ENCODE measurements around the gene C9orf50. TPM values are rescaled to one million over a fixed set of nuclear protein-coding genes. Genes with fewer than 3 reads are reported as not detected.
"Not testable (repeated sequence)": the region's sequence is repeated elsewhere in the genome, so short reads cannot be mapped to it uniquely, and the experiment has no call there.

C9orf50 gene
- total RNA-seq, 3 donors from 2014 or later, result not detected

DNA sequence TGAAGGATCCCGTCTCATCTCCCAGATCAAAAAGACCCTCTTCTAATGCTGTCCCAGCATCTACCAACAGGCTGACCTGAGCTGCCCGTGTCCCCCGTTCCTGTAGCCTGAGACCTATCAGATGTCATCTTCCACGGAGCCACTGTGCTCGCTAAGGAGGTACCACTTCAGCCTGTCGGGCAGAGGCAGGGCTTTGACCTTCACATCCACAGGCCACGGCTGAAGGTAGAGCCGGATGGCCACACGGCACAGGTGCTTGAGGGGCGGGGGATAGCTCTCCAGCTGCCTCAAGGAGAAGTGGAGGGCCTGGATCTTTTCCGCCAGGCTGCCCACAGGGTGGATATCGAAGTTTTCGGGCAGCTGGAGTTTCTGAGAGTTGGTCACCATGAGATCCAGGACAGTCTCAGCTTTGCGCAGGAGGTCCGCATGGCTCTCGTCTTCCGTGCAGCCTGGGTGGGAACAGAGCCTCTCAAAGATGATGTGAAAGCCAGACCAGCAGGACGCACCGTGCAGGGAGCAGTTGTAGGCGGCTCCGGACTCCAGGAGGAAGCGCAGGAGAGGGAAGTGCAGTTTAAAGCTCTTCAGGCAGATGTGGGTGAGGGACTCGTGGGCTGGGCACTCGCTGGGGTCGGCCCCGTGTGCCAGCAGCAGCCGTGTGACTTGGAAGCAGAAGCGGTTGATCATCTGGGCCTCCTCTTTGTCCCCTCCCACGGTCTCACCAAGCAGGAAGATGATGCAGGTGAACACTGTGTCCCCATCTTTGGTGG, 17.0 kb upstream of the C9orf50 start:
- no peak for ATAC-seq
- intact Hi-C loops (cut with DNase I, micrococcal nuclease), result no loop called here
- Histone ChIP-seq H3K4me1 (ENCODE audit: low read depth) (peaks cover 13% of the 10 kb centered on the region), H3K9me3 (no peaks in the 10 kb centered on the region), H3K4me3 (no peak overlapping the region), H3K36me3 (ENCODE audit: low read depth) (no peaks in the 10 kb centered on the region)
- no peak for TF ChIP-seq CTCF (IDR thresholded peaks at IDR 0.05)
- DNase-seq, result no peak

DNA sequence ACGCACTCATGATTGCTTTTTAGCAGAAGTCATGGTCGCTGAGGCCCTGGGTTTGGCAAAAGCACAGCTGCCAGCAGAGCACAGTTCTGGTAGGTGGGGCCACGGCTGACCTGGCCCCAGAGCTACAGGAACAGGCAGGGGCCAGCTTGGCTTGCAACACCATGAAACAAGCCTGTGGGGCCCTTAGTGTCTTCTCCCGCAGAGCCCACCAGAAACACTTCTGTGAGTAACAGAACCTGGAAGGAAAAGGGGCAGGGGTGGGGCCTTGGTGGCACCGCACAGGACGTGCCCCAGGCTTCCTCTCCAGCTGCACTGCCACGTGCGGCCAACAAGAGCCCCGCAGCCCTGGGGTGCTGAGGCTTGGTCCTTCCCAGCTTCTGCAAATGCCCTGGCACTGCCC, 16.2 kb upstream of the C9orf50 start:
- no peak for TF ChIP-seq CTCF (IDR thresholded peaks at IDR 0.05)
- intact Hi-C loops (cut with DNase I, micrococcal nuclease), result no loop called here
- peaks cover 13% of the 10 kb centered on the region for H3K4me1 ChIP-seq (ENCODE audit: low read depth)
- no peak for DNase-seq
- H3K4me3 ChIP-seq, result no peak overlapping the region
- H3K9me3 ChIP-seq, result no peaks in the 10 kb centered on the region
- no peak for ATAC-seq
- H3K36me3 ChIP-seq (ENCODE audit: low read depth), result no peaks in the 10 kb centered on the region

GRCh38 chr9:129636343-129636742, 15.4 kb upstream of the C9orf50 start:
- H3K9me3 ChIP-seq; H3K4me3 ChIP-seq; intact Hi-C loops (cut with DNase I, micrococcal nuclease); DNase-seq; ATAC-seq; H3K36me3 ChIP-seq (ENCODE audit: low read depth): not testable (repeated sequence)
- peaks cover 13% of the 10 kb centered on the region for H3K4me1 ChIP-seq (ENCODE audit: low read depth)

DNA sequence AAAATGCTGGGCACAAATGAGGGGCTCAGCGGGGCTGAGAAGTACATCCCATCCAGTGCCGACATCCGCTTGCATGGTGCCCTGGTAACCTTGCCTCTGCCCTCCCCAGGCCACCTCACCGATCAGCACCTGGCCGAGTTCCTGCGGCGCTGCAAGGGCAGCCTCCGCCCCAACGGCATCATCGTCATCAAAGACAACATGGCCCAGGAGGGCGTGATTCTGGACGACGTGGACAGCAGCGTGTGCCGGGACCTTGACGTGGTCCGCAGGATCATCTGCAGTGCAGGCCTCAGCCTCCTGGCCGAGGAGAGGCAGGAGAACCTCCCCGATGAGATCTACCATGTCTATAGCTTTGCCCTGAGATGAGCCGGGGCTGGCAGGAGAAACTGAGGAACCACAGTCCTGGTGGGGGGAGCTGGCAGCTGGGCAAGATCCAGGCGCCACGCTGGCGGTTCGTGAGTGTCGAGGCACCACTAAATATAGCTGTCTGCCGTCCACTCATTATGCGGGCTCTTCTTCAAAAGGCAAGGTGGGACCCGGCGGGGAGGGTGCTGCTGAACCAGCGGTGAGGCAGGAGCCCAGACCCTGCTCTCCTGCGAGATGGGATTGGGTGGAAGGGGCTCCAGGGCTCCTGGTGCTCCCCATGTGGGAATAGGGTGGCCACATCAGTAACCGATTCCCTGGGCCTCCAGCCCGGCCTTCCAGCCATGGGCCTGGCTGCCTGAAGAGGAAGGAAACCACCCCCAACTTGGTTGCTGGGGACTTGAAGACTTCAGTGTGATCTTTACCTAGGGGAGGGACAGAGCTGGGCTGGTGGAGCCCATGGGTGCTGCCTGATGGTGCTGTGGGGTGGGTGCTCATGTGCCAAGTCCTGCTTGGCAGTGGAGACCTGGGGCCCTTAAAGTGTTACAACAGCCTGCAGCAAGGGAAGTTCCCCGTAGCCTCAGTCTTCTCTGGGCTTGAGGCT, 14.5 kb upstream of the C9orf50 start:
- TF ChIP-seq CTCF (IDR thresholded peaks at IDR 0.05), result no peak

DNA sequence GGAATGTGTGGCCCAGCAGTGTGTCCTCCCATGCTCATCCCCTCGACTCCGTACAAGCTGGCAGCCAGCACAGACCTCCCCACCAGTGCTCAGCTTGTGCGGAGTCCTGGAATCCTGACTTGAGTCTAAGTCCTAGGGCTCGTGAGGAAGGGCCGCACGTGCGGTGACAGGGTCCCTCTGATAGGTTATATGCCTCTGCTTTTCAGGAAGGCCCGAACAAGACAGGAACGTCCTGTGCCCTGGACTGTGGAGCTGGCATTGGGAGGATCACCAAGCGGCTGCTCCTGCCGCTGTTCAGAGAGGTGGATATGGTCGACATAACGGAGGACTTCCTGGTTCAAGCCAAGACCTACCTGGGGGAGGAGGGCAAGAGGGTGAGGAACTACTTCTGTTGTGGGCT, 12.9 kb upstream of the C9orf50 start:
- no peak for ATAC-seq

More for the DNA sequence above, 14.5 kb upstream of the C9orf50 start:
- ATAC-seq, result no peak
- Histone ChIP-seq H3K4me1 (ENCODE audit: low read depth) (peaks cover 4% of the 10 kb centered on the region), H3K4me3 (no peak overlapping the region), H3K36me3 (ENCODE audit: low read depth) (no peaks in the 10 kb centered on the region), H3K9me3 (no peaks in the 10 kb centered on the region)
- intact Hi-C loops (cut with DNase I, micrococcal nuclease), result no loop called here
- DNase-seq, result no peak

More for the DNA sequence above, 12.9 kb upstream of the C9orf50 start:
- no peaks in the 10 kb centered on the region for H3K36me3 ChIP-seq (ENCODE audit: low read depth)
- no peak for TF ChIP-seq CTCF (IDR thresholded peaks at IDR 0.05)
- no peaks in the 10 kb centered on the region for H3K4me1 ChIP-seq (ENCODE audit: low read depth)
- intact Hi-C loops (cut with DNase I, micrococcal nuclease), result no loop called here
- DNase-seq, result no peak
- H3K9me3 ChIP-seq, result no peaks in the 10 kb centered on the region
- no peak overlapping the region for H3K4me3 ChIP-seq

Measured in mucosa of descending colon (tissue), 3 donors.